SK-N-SH (cell line): Measurements from ENCODE around the gene PRDM11.

Experiments used
- EP300 ChIP-seq, 2 experiments: IDR thresholded peaks; 2 replicates each; pipeline versions ENCODE4 v1.4.0 to v1.6.1; 2012; ENCODE audit warnings: borderline replicate concordance in 1 of 2, low read depth in 1 of 2, low read length in 1 of 2
- FOXM1 ChIP-seq: IDR thresholded peaks from 2 replicates; pipeline ENCODE4 v1.4.0; 2012; ENCODE audit warnings: low read depth, mild to moderate bottlenecking
- MAX ChIP-seq: IDR thresholded peaks from 2 replicates; pipeline ENCODE4 v1.4.0; 2012; ENCODE audit warnings: low read depth
- MXI1 ChIP-seq: IDR thresholded peaks from 2 replicates; pipeline ENCODE4 v1.6.1; 2012; ENCODE audit warnings: mild to moderate bottlenecking, low read depth, low read length, improper control_type of control experiment
- NFIC ChIP-seq: IDR thresholded peaks from 2 replicates; pipeline ENCODE4 v1.4.0; 2012; ENCODE audit warnings: borderline replicate concordance
- POLR2AphosphoS5 ChIP-seq: IDR thresholded peaks from 2 replicates; pipeline ENCODE4 v1.6.1; 2012; ENCODE audit warnings: low read depth, low read length
- RAD21 ChIP-seq: IDR thresholded peaks from 2 replicates; pipeline ENCODE4 v1.6.1; 2012; ENCODE audit warnings: mild to moderate bottlenecking, low read length
- REST ChIP-seq: IDR thresholded peaks from 2 replicates; pipeline ENCODE4 v1.6.1; 2012; ENCODE audit warnings: mild to moderate bottlenecking, low read depth, low read length, moderate library complexity
- SMC3 ChIP-seq: IDR thresholded peaks from 2 replicates; pipeline ENCODE4 v1.6.1; 2012; ENCODE audit warnings: low read depth, low read length, improper control_type of control experiment
- TAF1 ChIP-seq: IDR thresholded peaks from 2 replicates; pipeline ENCODE4 v1.6.1; 2012; ENCODE audit warnings: low read depth, mild to moderate bottlenecking, low read length, moderate library complexity, borderline replicate concordance
- TF ChIP-seq, protein P1 (sequence below): fragments of 200-600 bp; sonication (generic); IDR thresholded peaks from 2 replicates; pipeline ENCODE4 v1.6.1; 2017; ENCODE audit warnings: antibody characterized with exemption, mild to moderate bottlenecking, moderate library complexity
- TF ChIP-seq, protein P2 (sequence below): fragments of 150-350 bp; IDR thresholded peaks from 2 replicates; pipeline ENCODE4 v1.6.1; 2016; ENCODE audit warnings: mild to moderate bottlenecking, low read depth, low read length
- TF ChIP-seq, protein P3 (sequence below): IDR thresholded peaks from 2 replicates; pipeline ENCODE4 v1.4.0; 2012; ENCODE audit warnings: low read depth, borderline replicate concordance

DNA sequence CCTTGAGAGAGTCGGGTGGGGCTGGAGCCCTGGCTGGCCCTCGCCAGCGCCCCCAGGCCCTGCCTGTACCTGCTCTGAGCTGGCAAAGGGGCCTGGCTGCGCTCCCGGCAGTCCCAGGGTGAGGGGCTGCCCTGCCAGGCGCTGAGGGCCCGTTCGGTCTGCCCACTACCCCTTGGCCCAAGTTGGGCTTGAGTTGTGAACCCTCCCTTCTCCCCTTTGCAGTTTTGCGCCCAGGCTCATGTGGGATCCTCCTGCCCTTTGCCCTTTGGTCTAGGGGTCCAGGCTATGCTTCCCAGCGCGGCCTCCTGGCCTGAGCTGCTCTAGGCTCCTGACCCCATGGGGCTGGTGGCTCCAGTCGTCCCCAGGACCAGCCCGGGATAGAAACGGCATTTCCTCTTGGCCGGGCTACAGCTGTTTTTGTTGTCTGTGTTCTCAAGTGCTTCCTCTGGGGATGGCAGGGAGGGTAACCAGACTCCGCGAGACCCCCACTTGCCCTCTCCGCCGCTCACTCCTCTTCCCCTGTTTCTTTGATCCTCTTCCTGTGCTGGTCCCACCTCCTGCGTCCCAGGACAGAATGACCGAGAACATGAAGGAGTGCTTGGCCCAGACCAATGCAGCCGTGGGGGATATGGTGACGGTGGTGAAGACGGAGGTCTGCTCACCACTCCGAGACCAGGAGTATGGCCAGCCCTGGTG is 34.9 kb downstream of the PRDM11 start:
- TF ChIP-seq REST (no peak), MAX (no peak), POLR2AphosphoS5 (no peak), SMC3 (no peak), FOXM1 (no peak), MXI1 (no peak), RAD21 (no peak), TAF1 (no peak), NFIC (no peak), EP300 (IDR thresholded peaks at IDR 0.05; ENCODE audit: borderline replicate concordance in 1 of 2, low read depth in 1 of 2, low read length in 1 of 2) (no peak)
- TF ChIP-seq, protein P1, sequence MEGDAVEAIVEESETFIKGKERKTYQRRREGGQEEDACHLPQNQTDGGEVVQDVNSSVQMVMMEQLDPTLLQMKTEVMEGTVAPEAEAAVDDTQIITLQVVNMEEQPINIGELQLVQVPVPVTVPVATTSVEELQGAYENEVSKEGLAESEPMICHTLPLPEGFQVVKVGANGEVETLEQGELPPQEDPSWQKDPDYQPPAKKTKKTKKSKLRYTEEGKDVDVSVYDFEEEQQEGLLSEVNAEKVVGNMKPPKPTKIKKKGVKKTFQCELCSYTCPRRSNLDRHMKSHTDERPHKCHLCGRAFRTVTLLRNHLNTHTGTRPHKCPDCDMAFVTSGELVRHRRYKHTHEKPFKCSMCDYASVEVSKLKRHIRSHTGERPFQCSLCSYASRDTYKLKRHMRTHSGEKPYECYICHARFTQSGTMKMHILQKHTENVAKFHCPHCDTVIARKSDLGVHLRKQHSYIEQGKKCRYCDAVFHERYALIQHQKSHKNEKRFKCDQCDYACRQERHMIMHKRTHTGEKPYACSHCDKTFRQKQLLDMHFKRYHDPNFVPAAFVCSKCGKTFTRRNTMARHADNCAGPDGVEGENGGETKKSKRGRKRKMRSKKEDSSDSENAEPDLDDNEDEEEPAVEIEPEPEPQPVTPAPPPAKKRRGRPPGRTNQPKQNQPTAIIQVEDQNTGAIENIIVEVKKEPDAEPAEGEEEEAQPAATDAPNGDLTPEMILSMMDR = no peak
- TF ChIP-seq, protein P2, sequence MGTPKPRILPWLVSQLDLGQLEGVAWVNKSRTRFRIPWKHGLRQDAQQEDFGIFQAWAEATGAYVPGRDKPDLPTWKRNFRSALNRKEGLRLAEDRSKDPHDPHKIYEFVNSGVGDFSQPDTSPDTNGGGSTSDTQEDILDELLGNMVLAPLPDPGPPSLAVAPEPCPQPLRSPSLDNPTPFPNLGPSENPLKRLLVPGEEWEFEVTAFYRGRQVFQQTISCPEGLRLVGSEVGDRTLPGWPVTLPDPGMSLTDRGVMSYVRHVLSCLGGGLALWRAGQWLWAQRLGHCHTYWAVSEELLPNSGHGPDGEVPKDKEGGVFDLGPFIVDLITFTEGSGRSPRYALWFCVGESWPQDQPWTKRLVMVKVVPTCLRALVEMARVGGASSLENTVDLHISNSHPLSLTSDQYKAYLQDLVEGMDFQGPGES = no peak
- TF ChIP-seq, protein P3, sequence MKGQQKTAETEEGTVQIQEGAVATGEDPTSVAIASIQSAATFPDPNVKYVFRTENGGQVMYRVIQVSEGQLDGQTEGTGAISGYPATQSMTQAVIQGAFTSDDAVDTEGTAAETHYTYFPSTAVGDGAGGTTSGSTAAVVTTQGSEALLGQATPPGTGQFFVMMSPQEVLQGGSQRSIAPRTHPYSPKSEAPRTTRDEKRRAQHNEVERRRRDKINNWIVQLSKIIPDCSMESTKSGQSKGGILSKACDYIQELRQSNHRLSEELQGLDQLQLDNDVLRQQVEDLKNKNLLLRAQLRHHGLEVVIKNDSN = no peak
